Fibroblast of pulmonary artery (primary cell): ENCODE results near the gene NXF1.
A peak's percentile ranks its signal among the peaks of the same experiment; 100 is the strongest.
"Not testable (repeated sequence)": the region's sequence is repeated elsewhere in the genome, so short reads cannot be mapped to it uniquely, and the experiment has no call there.

Experiments used
- DNase-seq: peaks from one replicate; pipeline ENCODE4 v3.0.0-alpha.2; 2010; ENCODE audit warnings: low read depth
- H3K4me3 ChIP-seq: replicated peaks from 2 replicates; pipeline ENCODE4 v1.5.1; 2011; ENCODE audit warnings: low read depth, mild to moderate bottlenecking, control low read depth, low read length, moderate library complexity
- CTCF ChIP-seq: IDR thresholded peaks from 2 replicates; pipeline ENCODE4 v1.5.1; 2011; ENCODE audit warnings: mild to moderate bottlenecking, control low read depth, low read length, inconsistent platforms; ENCODE audit errors: missing control alignments

The NXF1 gene

GRCh38 chr11:62830904-62831519 lies 25.8 kb upstream of the NXF1 start:
- DNase-seq = no peak
- H3K4me3 ChIP-seq = peak overlapping the region; percentile 87
- TF ChIP-seq CTCF = no peak

- DNase-seq, H3K4me3 ChIP-seq: not testable (repeated sequence)
Observed at GRCh38 chr11:62828130-62828529, 22.9 kb upstream of the NXF1 start.

GRCh38 chr11:62823677-62824076 lies 18.4 kb upstream of the NXF1 start:
- no peak for TF ChIP-seq CTCF
- H3K4me3 ChIP-seq = no peak overlapping the region
- no peak for DNase-seq

GRCh38 chr11:62817129-62817528 lies 11.9 kb upstream of the NXF1 start:
- DNase-seq = peak; percentile 11
- TF ChIP-seq CTCF = no peak
- H3K4me3 ChIP-seq = no peak overlapping the region

- no peak overlapping the region for H3K4me3 ChIP-seq
- DNase-seq = no peak
Observed at GRCh38 chr11:62816557-62816956, 11.3 kb upstream of the NXF1 start.

GRCh38 chr11:62811659-62812058 lies 6.4 kb upstream of the NXF1 start:
- TF ChIP-seq CTCF = no peak
- no peak overlapping the region for H3K4me3 ChIP-seq
- DNase-seq = no peak

More at GRCh38 chr11:62816557-62816956, 11.3 kb upstream of the NXF1 start:
- no peak for TF ChIP-seq CTCF

GRCh38 chr11:62810748-62811147 lies 5.5 kb upstream of the NXF1 start:
- no peak for TF ChIP-seq CTCF
- DNase-seq = no peak
- no peak overlapping the region for H3K4me3 ChIP-seq
